Cardiac muscle cell (in vitro differentiated cells and primary cell): Measurements from ENCODE around the gene SON. TPM values are rescaled to one million over a fixed set of nuclear protein-coding genes. Genes with fewer than 3 reads are reported as not detected.

Experiments used
- DNase-seq, 2 donors: peaks; one replicate each; pipeline versions ENCODE4 v3.0.0 to v3.0.0-alpha.2; 2010 to 2017; ENCODE audit warnings: low read depth in 1 of 2, low spot score in 1 of 2
- H3K27ac ChIP-seq: fragments of 200-600 bp; sonication (generic); 2 replicates; pipeline ENCODE4 v1.5.1; 2016
- H3K27me3 ChIP-seq: fragments of 200-600 bp; sonication (generic); 2 replicates; pipeline ENCODE4 v1.6.0; 2016; ENCODE audit warnings: control low read depth
- H3K36me3 ChIP-seq: fragments of 200-600 bp; sonication (generic); 2 replicates; pipeline ENCODE4 v1.5.1; 2016; ENCODE audit warnings: control low read depth
- H3K4me1 ChIP-seq: fragments of 200-600 bp; sonication (generic); 2 replicates; pipeline ENCODE4 v1.8.1; 2017; ENCODE audit warnings: low read depth, mild to moderate bottlenecking, mixed run types
- H3K4me3 ChIP-seq: fragments of 200-600 bp; sonication (generic); 2 replicates; pipeline ENCODE4 v1.5.1; 2016; ENCODE audit warnings: mild to moderate bottlenecking
- H3K9me3 ChIP-seq: fragments of 200-600 bp; sonication (generic); 2 replicates; pipeline ENCODE4 v1.5.1; 2017; ENCODE audit warnings: low read depth, mild to moderate bottlenecking, control low read depth
- CTCF ChIP-seq: IDR thresholded peaks from 2 replicates; pipeline ENCODE4 v1.5.1; 2012; ENCODE audit warnings: low read depth, mild to moderate bottlenecking, low read length
- polyA plus RNA-seq: library from polyadenylated mRNA; unstranded; fragments of >200 nt; fragmentation: Nextera tagmentation; extraction: Ambion mirVana; gene quantifications from 2 replicates; pipeline ENCODE4 v1.2.1, GENCODE V29; 2016
- total RNA-seq: library from RNA; depleted of rRNA; stranded (reverse); fragments of >200 nt; gene quantifications from 2 replicates; pipeline ENCODE4 v1.2.3, GENCODE V29; 2016

Gene SON
- total and polyA plus RNA-seq, 2 experiments from 2014 or later: 161 to 314 TPM

- Histone ChIP-seq H3K27ac (no peak overlapping the region), H3K4me3 (no peak overlapping the region), H3K4me1 (peaks cover 15% of the 10 kb centered on the region), H3K27me3 (no peaks in the 10 kb centered on the region), H3K36me3 (peaks cover 15% of the 10 kb centered on the region), H3K9me3 (no peaks in the 10 kb centered on the region)
- DNase-seq: no peak
- no peak for TF ChIP-seq CTCF
Observed at GRCh38 chr21:33540711-33541104, 2.1 kb upstream of the SON start.

- H3K27ac ChIP-seq: peak overlapping the region; percentile 97
- no peaks in the 10 kb centered on the region for H3K9me3 ChIP-seq
- peak overlapping the region; percentile 65 for H3K4me3 ChIP-seq
- no peaks in the 10 kb centered on the region for H3K27me3 ChIP-seq
- peak in 1 of 2 donors; percentile 25 for DNase-seq
- H3K36me3 ChIP-seq: peaks cover 16% of the 10 kb centered on the region
- TF ChIP-seq CTCF: no peak
- peaks cover 20% of the 10 kb centered on the region for H3K4me1 ChIP-seq
Observed at GRCh38 chr21:33541105-33541711, 1.6 kb upstream of the SON start.

- H3K4me3 ChIP-seq: peak within 1 kb of the TSS; percentile 93
- H3K4me1 ChIP-seq: peaks cover 20% of the 10 kb centered on the region
- peak; percentile 82 to 90 for DNase-seq
- H3K27me3 ChIP-seq: no peaks in the 10 kb centered on the region
- peak within 1 kb of the TSS; percentile 97 for H3K27ac ChIP-seq
- H3K9me3 ChIP-seq: no peaks in the 10 kb centered on the region
- TF ChIP-seq CTCF: no peak
- peaks cover 18% of the 10 kb centered on the region for H3K36me3 ChIP-seq
Observed at GRCh38 chr21:33541756-33542639, 840 bp upstream of the SON start, which contains the start of gene GART. Gene GART (minus strand): TSS chr21:33542117. CDS start chr21:33539315, 2,802 bp downstream.

GRCh38 chr21:33543505-33544129 lies 779 bp downstream of the SON start:
- no peak for DNase-seq
- peak overlapping the region; percentile 97 for H3K27ac ChIP-seq

More at GRCh38 chr21:33543505-33544129, 779 bp downstream of the SON start:
- Histone ChIP-seq H3K4me1 (peaks cover 20% of the 10 kb centered on the region), H3K4me3 (peak overlapping the region; percentile 93), H3K27me3 (no peaks in the 10 kb centered on the region), H3K9me3 (no peaks in the 10 kb centered on the region), H3K36me3 (peaks cover 20% of the 10 kb centered on the region)
- no peak for TF ChIP-seq CTCF
